Bone marrow (tissue), 2 donors: ENCODE results near the gene ECE2.
"Not testable (repeated sequence)": the region's sequence is repeated elsewhere in the genome, so short reads cannot be mapped to it uniquely, and the experiment has no call there.

Experiments
- DNase-seq, 2 donors: peaks; one replicate each; lab custom pipeline; 2025; lab: John Stamatoyannopoulos, UW

ECE2 gene

GRCh38 chr3:184267249-184267648 lies 8.6 kb upstream of the ECE2 start:
- DNase-seq, result not testable (repeated sequence)

GRCh38 chr3:184272269-184272668 lies 3.6 kb upstream of the ECE2 start:
- no peak for DNase-seq

- DNase-seq, result no peak
Observed at GRCh38 chr3:184275381-184275701, 481 bp upstream of the ECE2 start.

- no peak for DNase-seq
Observed at GRCh38 chr3:184277366-184277765, 1.5 kb downstream of the ECE2 start.

- DNase-seq, result no peak
Observed at GRCh38 chr3:184282941-184283340, 7.1 kb downstream of the ECE2 start.

- DNase-seq, result no peak
Observed at GRCh38 chr3:184283681-184284080, 7.9 kb downstream of the ECE2 start.

- DNase-seq, result peak in 1 of 2 donors; percentile 17
Observed at GRCh38 chr3:184284696-184285095, 8.9 kb downstream of the ECE2 start.

GRCh38 chr3:184289426-184289938 lies 13.7 kb downstream of the ECE2 start:
- peak; percentile 18 to 49 for DNase-seq

GRCh38 chr3:184290331-184290730 lies 14.5 kb downstream of the ECE2 start:
- DNase-seq, result no peak

- DNase-seq, result no peak
Observed at GRCh38 chr3:184291044-184291737, 15.4 kb downstream of the ECE2 start.

- DNase-seq, result no peak
Observed at GRCh38 chr3:184291738-184292445, 16.1 kb downstream of the ECE2 start.

GRCh38 chr3:184295771-184296170 lies 19.9 kb downstream of the ECE2 start:
- no peak for DNase-seq

GRCh38 chr3:184296616-184297015 lies 20.8 kb downstream of the ECE2 start:
- DNase-seq, result no peak

- peak; percentile 84 to 91 for DNase-seq
Observed at GRCh38 chr3:184298759-184299487, 23.1 kb downstream of the ECE2 start, which contains the start of gene PSMD2. PSMD2 (plus strand) TSS chr3:184299241; CDS start chr3:184299267, 26 bp downstream.

- DNase-seq, result no peak
Observed at GRCh38 chr3:184299488-184300377, 23.9 kb downstream of the ECE2 start.

GRCh38 chr3:184300378-184300720 lies 24.5 kb downstream of the ECE2 start:
- no peak for DNase-seq

- DNase-seq, result no peak
Observed at GRCh38 chr3:184305577-184305976, 29.8 kb downstream of the ECE2 start.

GRCh38 chr3:184306341-184306972 lies 30.6 kb downstream of the ECE2 start:
- DNase-seq, result no peak

- no peak for DNase-seq
Observed at GRCh38 chr3:184307915-184308314, 32.1 kb downstream of the ECE2 start.

- no peak for DNase-seq
Observed at GRCh38 chr3:184308744-184309143, 32.9 kb downstream of the ECE2 start.

GRCh38 chr3:184311633-184312032 lies 35.8 kb downstream of the ECE2 start:
- no peak for DNase-seq
